IPS-NIHi7 (cell line): Measurements from ENCODE around the gene HELB.
"Not testable (repeated sequence)": the region's sequence is repeated elsewhere in the genome, so short reads cannot be mapped to it uniquely, and the experiment has no call there.

ENCODE experiments used
- DNase-seq: peaks from one replicate; pipeline ENCODE4 v3.0.0; 2012; ENCODE audit warnings: mixed read lengths; ENCODE audit errors: extremely low spot score

The HELB gene

GRCh38 chr12:66303316-66303804 is 1.1 kb downstream of the HELB start:
- not testable (repeated sequence) for DNase-seq

- no peak for DNase-seq
These were observed 2.1 kb downstream of the HELB start for GRCh38 chr12:66304296-66304900.

- no peak for DNase-seq
These were observed 7.3 kb downstream of the HELB start for GRCh38 chr12:66309606-66310005.

- DNase-seq = no peak
These were observed 9.9 kb downstream of the HELB start for GRCh38 chr12:66312189-66312588.

GRCh38 chr12:66314278-66314677 is 12.0 kb downstream of the HELB start:
- no peak for DNase-seq

- no peak for DNase-seq
These were observed 17.1 kb downstream of the HELB start for GRCh38 chr12:66319266-66319954.

GRCh38 chr12:66320996-66321395 is 18.7 kb downstream of the HELB start:
- DNase-seq = no peak

- no peak for DNase-seq
These were observed 19.1 kb downstream of the HELB start for GRCh38 chr12:66321435-66321834.

GRCh38 chr12:66323017-66323416 is 20.7 kb downstream of the HELB start:
- no peak for DNase-seq

- DNase-seq = no peak
These were observed 27.6 kb downstream of the HELB start for GRCh38 chr12:66329941-66330340.

GRCh38 chr12:66331016-66331415 is 28.7 kb downstream of the HELB start:
- DNase-seq = no peak

- DNase-seq = no peak
These were observed 29.5 kb downstream of the HELB start for GRCh38 chr12:66331814-66332213.

GRCh38 chr12:66335746-66336145 is 33.5 kb downstream of the HELB start:
- DNase-seq = no peak

- DNase-seq = no peak
These were observed 35.2 kb downstream of the HELB start for GRCh38 chr12:66337381-66338010.

GRCh38 chr12:66340131-66340530 is 37.8 kb downstream of the HELB start:
- no peak for DNase-seq

- DNase-seq = no peak
These were observed 38.8 kb downstream of the HELB start for GRCh38 chr12:66341126-66341525.

- DNase-seq = no peak
These were observed 42.9 kb downstream of the HELB start for GRCh38 chr12:66345212-66345611.

GRCh38 chr12:66345956-66346355 is 43.7 kb downstream of the HELB start:
- DNase-seq = no peak

- no peak for DNase-seq
These were observed 49.0 kb downstream of the HELB start for GRCh38 chr12:66351301-66351700.

GRCh38 chr12:66352197-66352596 is 49.9 kb downstream of the HELB start:
- peak; percentile 75 for DNase-seq

- no peak for DNase-seq
These were observed 50.6 kb downstream of the HELB start for GRCh38 chr12:66352899-66353298.

- DNase-seq = no peak
These were observed 52.0 kb downstream of the HELB start for GRCh38 chr12:66354291-66354690.

- DNase-seq = no peak
These were observed 57.0 kb downstream of the HELB start for GRCh38 chr12:66359300-66359699.
